ENCODE results near the gene TMSB4X. TPM values are rescaled to one million over a fixed set of nuclear protein-coding genes. Genes with fewer than 3 reads are reported as not detected.
"Not testable (repeated sequence)": the region's sequence is repeated elsewhere in the genome, so short reads cannot be mapped to it uniquely, and the experiment has no call there.

Gene TMSB4X
- polyA plus RNA-seq, 3 donors: 15,641 to 31,074 (median 27,127) TPM

DNA sequence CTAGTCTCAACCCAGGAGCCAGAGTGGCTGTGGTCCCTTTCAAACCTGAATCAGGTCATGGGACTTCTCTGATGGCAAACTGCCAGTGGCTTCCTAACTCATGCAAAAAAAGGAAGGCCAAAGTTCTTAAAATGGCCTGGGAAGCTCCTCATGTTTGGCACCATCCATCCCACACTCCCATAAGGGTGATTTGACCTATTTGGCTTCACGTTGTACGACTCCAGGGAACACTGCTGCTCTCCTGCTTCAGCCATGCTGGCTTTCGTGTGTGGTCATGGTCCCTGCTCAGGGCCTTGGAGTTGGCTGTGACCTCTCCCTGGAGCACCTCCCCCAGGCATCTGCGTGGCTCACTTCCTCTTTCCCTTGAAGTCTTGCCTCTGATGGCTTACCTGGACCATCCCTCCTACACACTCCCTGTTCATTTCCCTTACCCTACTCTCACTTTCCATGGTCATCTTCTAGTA is 12.8 kb upstream of the TMSB4X start:
- Histone ChIP-seq H4K20me1 (ENCODE audit: insufficient read depth, low read length) (no peaks in the 10 kb centered on the region), H2AFZ (ENCODE audit: insufficient read depth, low read depth, low read length, poor library complexity, severe bottlenecking) (no peak overlapping the region), H3K79me2 (ENCODE audit: insufficient read depth, low read length) (no peaks in the 10 kb centered on the region), H3K9ac (ENCODE audit: insufficient read depth, low read length, poor library complexity, severe bottlenecking) (no peak overlapping the region), H3K9me3 (replicated peaks in 1 of 2; ENCODE audit: control insufficient read depth in 1 of 2, insufficient read depth in 1 of 2, low read length in 2 of 2) (no peaks in the 10 kb centered on the region), H3K36me3 (replicated peaks in 1 of 2; ENCODE audit: control insufficient read depth in 1 of 2, insufficient read depth in 2 of 2, low read length in 2 of 2) (no peaks in the 10 kb centered on the region), H3K27me3 (ENCODE audit: control insufficient read depth in 2 of 2, insufficient read depth in 2 of 2, low read length in 2 of 2) (peaks cover 0 to 4% of the 10 kb centered on the region in 2 donors), H3K27ac (ENCODE audit: low read depth in 1 of 2, low read length in 2 of 2) (peak overlapping the region; percentile 64 to 69), H3K4me1 (ENCODE audit: control insufficient read depth in 1 of 2, insufficient read depth in 2 of 2, low read length in 2 of 2) (peaks cover 44 to 50% of the 10 kb centered on the region in 2 donors), H3K4me2 (replicated peaks; ENCODE audit: extremely low read depth, low read length, poor library complexity, severe bottlenecking) (peak overlapping the region; percentile 12), H3K4me3 (replicated peaks in 1 of 3; ENCODE audit: low read depth in 2 of 3, low read length in 3 of 3) (peak overlapping the region in 1 of 3 experiments; percentile 21)
- TF ChIP-seq, protein P1, sequence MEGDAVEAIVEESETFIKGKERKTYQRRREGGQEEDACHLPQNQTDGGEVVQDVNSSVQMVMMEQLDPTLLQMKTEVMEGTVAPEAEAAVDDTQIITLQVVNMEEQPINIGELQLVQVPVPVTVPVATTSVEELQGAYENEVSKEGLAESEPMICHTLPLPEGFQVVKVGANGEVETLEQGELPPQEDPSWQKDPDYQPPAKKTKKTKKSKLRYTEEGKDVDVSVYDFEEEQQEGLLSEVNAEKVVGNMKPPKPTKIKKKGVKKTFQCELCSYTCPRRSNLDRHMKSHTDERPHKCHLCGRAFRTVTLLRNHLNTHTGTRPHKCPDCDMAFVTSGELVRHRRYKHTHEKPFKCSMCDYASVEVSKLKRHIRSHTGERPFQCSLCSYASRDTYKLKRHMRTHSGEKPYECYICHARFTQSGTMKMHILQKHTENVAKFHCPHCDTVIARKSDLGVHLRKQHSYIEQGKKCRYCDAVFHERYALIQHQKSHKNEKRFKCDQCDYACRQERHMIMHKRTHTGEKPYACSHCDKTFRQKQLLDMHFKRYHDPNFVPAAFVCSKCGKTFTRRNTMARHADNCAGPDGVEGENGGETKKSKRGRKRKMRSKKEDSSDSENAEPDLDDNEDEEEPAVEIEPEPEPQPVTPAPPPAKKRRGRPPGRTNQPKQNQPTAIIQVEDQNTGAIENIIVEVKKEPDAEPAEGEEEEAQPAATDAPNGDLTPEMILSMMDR (IDR thresholded peaks at IDR 0.05): no peak
- Mint-ChIP-seq H3K4me1 (peaks cover 36% of the 10 kb centered on the region), H3K36me3 (no peaks in the 10 kb centered on the region), H3K27me3 (ENCODE audit: low read depth in 3 of 3) (peaks cover 0 to 26% (median 0%) of the 10 kb centered on the region in 3 donors), H3K4me3 (no peak overlapping the region), H3K27ac (peak overlapping the region; percentile 72 to 93 (median 83)), H3K9me3 (peaks cover 0 to 18% (median under 1%) of the 10 kb centered on the region in 7 donors)
- DNase-seq: peak in 1 of 3 donors; percentile 24
- WGBS (ENCODE audit: insufficient coverage): 13% methylated on average over 1 of the region's 4 CpGs
- intact Hi-C loops (cut with micrococcal nuclease): no loop called here

- H3K36me3 ChIP-seq (replicated peaks in 1 of 2; ENCODE audit: control insufficient read depth in 1 of 2, insufficient read depth in 2 of 2, low read length in 2 of 2); H3K36me3 Mint-ChIP-seq; H2AFZ ChIP-seq (ENCODE audit: insufficient read depth, low read depth, low read length, poor library complexity, severe bottlenecking); H4K20me1 ChIP-seq (ENCODE audit: insufficient read depth, low read length); H3K27ac ChIP-seq (ENCODE audit: low read depth in 1 of 2, low read length in 2 of 2); H3K27ac Mint-ChIP-seq; intact Hi-C loops (cut with micrococcal nuclease); H3K9ac ChIP-seq (ENCODE audit: insufficient read depth, low read length, poor library complexity, severe bottlenecking); H3K79me2 ChIP-seq (ENCODE audit: insufficient read depth, low read length); H3K4me2 ChIP-seq (replicated peaks; ENCODE audit: extremely low read depth, low read length, poor library complexity, severe bottlenecking); H3K4me3 ChIP-seq (replicated peaks in 1 of 3; ENCODE audit: low read depth in 2 of 3, low read length in 3 of 3); H3K9me3 ChIP-seq (replicated peaks in 1 of 2; ENCODE audit: control insufficient read depth in 1 of 2, insufficient read depth in 1 of 2, low read length in 2 of 2); H3K4me3 Mint-ChIP-seq; H3K27me3 ChIP-seq (ENCODE audit: control insufficient read depth in 2 of 2, insufficient read depth in 2 of 2, low read length in 2 of 2); DNase-seq: not testable (repeated sequence)
- peaks cover 0 to 31% (median 0%) of the 10 kb centered on the region in 3 donors for H3K27me3 Mint-ChIP-seq (ENCODE audit: low read depth in 3 of 3)
- H3K4me1 ChIP-seq (ENCODE audit: control insufficient read depth in 1 of 2, insufficient read depth in 2 of 2, low read length in 2 of 2): peaks cover 43 to 49% of the 10 kb centered on the region in 2 donors
- H3K4me1 Mint-ChIP-seq: peaks cover 35% of the 10 kb centered on the region
- WGBS (ENCODE audit: insufficient coverage): 95% methylated on average over 4 of the region's 52 CpGs
- peaks cover 0 to 18% (median 2%) of the 10 kb centered on the region in 7 donors for H3K9me3 Mint-ChIP-seq
Measured at GRCh38 chrX:12963210-12963850, 11.6 kb upstream of the TMSB4X start.
